Brain pericyte (primary cell): ENCODE results near the gene MGAT5.

Experiments used
- DNase-seq: peaks from one replicate; pipeline ENCODE4 v3.0.0-alpha.2; 2012; ENCODE audit warnings: low read depth, low spot score

Gene MGAT5

DNA sequence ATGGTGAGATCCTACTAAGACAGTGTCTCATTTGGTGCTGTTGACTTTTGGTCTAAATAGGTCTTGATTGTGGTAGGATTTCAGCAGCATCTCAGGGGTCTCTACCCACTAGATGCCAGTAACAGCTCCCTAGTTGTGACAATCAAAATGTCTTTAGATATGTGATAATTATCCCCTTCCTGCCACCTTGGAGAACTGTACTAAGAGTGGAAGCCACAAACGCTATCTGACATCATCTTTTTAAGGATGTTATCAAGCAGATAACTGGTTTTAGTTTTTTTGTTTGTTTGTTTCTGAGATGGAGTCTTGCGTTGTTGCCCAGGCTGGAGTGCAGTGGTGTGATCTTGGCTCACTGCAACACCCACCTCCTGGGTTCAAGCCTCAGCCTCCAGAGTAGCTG is 3.1 kb downstream of the MGAT5 start:
- DNase-seq = no peak

DNA sequence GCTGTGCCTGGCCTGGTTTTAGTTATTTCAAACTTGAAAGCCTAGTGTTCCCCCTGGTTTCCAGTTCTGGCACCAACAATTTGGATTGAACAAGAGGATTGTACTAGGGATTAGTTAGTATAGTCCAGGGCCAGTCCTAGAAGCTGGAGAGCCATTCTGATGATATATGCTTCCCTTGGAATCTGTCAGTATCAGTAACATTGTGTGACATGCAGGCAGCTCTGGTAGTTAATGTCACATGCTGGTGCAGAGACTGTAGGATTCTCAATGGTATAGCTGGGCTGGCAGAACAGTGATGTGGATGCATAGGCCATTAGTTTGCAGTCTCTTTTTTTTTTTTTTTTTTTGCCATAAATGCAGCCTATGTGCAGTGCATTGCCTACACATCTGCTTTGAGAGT is 3.6 kb downstream of the MGAT5 start:
- no peak for DNase-seq

DNA sequence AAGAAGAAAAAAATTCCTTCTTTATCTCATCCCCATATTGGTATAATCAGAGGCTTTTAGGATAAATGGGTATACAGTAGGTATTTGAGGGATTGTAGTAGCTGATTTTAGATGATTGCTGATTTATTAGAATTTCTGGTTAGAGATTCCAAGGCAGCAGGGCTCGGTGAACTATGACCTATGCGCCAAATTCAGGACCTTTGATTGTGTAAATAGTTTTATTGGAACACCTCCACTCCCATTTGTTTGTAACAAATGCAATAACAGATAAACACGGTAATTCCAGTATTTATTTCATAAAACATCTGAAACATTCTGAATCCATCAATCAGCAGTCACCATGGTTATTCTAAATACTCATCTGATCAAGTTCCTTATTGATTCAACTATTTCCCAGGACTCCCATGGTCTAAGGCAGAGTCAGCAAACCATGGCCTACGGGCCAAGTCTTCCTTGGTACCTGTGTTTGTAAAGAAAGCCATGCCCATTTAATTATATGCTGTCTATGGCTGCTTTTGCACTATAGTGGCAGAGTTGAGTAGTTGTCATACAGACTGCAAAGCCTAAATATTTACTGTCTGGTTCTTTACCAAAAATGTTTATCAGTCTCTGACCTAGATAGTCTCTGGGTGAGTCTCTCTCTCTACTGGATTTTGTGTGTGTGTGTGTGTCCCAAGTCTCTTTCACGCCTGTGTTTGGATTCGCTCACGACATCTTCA is 4.3 kb downstream of the MGAT5 start:
- no peak for DNase-seq

DNA sequence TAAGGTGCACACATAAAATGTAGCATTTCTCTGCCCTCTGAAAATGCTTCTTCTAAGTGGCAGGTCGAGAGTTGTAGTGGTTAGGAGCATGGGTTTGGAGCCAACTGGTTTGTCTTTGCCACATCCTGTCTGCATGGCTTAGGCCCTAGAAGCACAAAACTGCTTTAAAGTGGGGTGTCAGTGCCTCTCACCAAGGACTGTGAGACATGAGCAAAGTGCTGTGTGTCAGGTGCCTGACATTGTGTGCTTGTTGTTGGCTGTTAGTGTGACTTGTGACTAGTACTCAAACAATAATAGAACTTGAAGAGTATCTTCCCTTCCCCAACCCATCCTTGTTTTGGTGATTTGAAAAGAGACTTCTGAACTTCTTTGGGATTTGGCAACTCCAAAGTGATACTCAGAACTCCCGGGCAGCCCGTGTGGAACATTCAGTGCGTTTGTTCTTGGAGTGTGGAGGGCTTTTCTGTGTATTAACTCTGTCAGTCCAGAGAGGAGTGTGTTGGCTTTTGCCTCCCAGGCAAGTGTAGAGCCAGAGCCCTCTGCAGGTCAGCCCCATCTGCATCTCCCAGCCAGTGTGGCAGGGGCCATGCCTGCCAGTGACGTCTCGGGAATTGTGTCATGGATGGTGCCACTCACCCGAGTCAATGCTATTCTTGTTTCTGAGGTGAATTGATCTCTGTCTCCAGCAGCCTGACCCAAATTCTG is 5.0 kb downstream of the MGAT5 start:
- no peak for DNase-seq

DNA sequence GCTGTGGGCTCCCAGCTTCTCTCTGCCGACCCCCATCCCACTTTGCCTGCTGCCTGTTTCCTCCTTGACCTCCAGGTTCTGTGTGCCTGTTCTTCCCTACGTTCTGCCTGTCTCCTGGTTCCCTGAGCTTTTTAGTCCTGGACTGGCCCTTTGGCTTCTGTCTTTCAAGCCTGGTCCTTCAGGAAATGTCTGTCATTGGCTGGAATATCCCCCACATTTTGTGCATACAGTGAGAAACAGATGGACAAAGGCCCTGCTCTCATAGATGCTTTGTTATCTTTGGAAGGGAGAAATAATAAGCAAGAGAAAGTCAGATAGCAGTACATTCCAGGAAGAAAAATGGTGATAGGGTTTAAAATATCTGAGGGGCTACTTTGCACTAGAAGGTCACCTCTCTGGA is 5.7 kb downstream of the MGAT5 start:
- DNase-seq = no peak

DNA sequence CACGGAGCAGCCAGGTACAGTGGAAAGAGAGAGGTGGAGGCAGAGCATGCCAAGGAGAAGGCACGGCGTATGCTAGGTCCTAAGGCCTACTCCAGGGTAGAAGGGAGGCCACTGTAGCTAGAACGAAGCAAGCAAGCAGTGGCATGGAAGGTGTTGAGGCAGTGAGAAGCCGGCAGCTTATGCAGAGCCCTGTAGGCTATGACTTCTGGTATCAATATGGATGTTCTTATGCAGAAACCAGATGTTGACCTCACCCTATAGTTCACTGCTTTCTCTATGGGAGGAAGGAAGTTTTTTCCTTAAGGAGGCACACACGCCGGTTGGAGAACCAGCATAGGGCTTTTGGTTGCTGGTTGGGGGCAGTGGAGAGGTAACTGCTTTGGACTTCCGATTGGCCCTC is 6.1 kb downstream of the MGAT5 start:
- no peak for DNase-seq

DNA sequence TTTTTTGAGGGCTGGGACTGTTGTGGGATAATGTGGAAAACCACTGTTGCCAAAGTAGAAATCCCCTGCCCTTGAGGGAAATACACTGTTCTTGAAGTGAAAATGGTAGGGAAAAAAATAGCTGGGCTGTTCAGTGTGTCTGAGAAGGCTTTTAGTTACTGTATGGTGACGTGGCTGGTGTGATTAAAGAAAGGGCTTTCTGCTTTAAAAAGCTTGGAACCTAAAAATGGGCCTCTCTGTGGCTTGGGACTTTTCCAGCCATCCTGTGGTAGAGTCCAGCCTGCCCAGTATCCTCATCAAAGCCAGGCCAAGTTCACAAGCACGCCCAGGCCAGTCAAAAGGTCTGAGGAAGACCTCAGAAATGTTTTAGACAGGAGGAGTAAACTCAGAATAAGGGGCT is 6.8 kb downstream of the MGAT5 start:
- no peak for DNase-seq

DNA sequence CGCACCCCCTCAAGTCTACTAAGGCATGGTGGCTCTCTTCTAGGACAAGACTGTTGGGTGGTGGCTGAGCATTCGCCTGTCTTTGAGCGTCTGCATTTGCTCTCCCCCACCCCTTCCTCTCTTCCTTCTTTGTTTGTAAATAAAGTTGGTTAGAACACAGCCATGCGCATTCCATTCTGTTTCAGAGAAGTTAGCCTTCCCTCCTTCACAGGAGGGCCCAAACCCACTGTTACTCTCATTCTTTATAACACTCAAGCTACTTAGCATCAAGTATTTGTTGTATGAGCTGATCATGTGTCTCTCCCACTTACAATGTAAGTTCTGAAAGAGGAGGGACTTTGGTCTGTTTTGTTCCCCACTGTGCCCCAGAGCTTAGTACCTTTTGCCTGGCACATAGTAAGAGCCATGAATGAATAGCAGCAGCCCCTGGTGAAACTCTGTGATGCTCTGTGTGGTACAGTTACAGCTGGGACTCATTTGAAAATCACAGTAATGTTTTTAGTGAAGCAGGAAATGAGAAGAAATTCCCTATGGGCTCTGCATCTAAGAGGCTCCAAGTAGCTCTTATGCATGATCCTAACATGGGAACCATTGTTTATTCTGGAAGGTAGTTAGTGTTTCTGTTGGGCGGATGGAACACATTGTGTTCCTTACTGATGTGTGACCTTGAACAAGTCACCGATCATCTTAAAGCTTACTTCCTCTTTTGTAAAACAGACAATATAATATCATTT is 7.7 kb downstream of the MGAT5 start:
- peak; percentile 48 for DNase-seq

DNA sequence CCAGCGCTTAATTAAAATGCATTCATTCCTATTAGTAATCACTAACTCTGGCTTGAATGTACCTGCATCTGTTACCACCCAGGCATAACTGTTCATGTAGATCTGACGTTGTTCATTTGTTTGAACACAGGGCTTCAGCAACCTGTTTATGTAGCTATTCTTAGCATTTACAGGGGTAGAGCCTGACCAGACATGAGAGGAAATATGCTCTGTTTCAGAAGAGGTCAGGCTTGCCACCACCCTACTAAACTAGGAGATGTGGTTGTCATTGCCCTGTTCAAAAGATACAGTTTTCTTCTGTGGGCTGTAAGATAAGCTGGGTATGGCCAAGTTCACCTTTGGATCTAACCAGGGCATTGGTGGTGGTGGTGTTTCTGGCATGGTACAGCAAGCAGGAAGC is 8.8 kb downstream of the MGAT5 start:
- DNase-seq = no peak

DNA sequence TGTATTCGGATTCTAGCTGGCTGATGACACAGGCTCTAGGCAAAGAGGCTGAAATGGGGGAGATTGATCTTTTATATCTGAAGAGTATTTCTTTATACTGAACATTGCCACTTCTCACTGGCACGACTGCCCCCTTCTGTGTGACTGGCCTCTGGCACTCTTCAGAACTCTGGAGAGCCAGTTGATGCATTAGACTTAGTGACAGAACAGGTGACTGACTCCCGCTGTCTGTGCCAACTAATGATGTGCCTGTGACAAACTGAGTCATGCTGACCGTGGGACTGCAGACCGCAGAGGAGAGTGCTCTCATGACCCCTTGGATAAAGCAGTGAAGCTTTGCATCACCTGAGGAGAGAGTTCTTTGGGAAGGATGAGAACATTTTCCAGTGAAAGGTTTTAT is 14.4 kb downstream of the MGAT5 start:
- no peak for DNase-seq

DNA sequence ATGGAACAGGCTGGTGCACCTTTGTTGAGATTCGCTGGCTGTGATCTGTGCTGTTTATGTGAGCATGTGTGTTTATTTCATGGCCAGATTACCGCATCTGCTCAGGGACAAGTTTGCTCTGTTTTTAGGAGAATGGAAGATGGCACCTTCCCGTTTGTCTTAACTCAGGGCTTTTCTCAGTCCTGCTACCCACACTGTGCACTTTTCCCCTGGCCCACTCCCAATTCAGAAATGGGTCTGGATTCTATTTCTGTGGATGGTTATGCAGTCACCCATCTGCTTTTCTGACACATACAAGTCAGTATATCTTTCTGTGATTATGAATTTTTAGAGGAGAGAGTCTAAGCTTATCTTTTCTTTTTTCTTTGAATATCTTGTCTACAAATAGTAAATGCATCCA is 15.4 kb downstream of the MGAT5 start:
- DNase-seq = no peak

DNA sequence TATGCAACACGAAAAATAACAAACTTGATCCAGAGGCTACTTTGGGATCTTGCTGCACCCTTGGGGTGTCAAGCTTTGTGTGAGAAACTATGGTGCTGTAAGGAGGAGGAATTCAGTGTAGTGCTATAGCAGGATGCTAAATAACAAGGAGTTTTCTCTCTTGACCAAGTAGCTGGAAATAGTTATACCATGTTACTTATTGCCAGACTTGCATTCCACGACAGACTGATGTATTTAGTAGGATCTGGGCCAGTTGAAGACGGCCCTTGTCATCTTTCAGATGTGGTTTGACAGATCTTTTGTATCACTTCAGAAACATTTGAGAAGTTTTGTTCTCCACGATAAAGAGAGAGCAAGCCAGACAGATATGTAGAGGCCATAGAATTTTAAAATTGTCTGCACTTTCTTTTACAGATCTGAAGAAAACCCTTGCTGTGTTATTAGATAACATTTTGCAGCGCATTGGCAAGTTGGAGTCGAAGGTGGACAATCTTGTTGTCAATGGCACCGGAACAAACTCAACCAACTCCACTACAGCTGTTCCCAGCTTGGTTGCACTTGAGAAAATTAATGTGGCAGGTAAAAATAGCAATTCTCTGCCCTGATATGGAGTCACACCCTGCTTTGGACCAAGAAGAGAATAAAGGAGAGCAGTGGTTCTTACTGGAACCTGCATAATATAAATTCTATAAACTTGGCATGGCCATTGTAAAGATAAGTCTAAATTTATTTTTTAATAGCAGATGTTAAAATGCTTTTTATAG is 16.3 kb downstream of the MGAT5 start:
- DNase-seq = no peak

DNA sequence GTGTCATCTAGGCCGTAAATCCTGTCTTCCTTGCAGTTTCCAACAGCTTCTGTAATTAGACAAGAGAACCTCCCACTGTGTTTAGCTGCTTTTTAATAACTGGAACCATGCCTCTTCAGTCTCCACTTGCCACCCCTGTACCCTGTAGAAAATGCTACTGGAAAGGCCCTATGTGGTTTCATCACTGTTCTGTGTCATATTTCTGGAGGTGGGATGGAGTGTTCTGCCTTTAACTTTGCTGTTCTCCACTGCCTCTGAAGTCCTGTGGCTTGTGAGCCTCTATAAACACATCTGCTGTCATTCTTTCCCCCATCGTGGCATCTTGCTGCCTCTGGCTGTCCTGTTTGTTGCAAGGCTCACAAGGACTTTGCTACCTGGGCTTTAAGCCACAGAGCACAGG is 17.9 kb downstream of the MGAT5 start:
- no peak for DNase-seq

DNA sequence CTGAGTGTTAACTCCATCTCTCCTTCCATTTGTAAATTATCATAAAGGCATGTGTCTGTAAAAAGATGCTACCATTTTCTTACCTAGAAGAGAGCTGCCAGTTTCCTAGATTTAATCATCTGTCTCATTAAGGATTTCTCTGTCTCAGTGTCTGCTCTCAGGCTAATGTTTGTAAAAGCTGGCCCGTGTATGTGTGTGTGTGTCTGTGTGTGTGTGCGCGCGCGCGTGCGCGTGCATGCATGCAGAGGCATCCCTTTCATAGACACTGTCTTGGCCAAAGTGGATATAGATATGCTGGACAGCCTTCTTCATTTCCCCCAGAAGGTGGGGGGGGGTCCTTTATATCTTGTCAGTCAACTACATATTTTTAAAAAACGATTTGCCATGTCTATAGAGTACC is 18.9 kb downstream of the MGAT5 start:
- DNase-seq = no peak

DNA sequence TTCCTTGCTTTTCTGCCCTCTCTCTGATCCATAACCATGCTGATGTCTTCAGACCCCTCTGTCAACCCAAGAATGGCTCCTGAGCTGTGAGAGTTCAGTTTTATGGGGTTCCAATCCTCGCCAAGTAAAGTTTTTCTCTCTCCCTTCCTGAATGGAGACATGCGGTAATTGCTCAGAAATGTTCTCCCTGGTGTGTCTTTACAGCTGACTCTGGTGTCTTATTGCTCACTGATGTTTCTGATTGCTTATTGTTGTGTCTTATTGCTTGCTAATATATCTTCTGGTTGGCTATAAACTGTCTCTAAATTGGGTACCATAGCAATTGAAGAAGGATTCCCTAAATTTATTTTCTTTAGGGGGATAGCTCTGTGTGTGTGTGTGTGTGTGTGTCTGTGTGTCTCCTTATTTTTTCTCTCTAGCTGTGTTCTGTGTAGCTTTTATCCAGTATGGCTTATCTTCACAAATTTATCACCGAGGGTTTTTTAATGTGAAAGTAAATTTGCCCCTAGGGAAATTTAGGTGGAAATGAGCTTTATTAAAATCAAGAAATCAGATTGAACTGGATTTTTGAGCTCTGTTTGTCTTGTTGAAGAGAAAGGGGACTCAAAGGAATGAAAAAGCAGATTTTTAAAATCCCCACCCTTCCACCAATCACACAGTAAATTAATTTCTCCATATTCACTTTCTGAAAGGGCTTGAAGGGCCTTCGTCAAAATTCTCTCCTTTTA is 19.5 kb downstream of the MGAT5 start:
- DNase-seq = no peak

DNA sequence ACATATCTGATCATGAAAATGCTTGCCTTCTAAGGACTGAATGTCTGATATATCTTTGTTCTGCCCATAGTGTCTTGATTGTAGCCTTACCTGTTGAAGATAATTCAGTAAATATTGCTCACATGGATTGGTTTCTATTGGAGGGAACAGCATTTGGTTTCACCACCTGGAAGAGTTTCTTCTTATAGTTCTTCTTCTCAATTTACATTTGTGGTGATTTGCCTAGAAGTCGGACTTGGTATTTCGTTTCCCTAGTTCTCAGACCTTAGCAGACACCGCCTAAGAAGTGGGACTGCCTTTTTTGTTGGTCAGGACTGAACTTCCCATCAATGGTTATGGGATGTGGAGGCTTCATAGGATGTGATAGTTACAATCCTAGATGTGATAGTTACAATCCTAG is 20.2 kb downstream of the MGAT5 start:
- no peak for DNase-seq

DNA sequence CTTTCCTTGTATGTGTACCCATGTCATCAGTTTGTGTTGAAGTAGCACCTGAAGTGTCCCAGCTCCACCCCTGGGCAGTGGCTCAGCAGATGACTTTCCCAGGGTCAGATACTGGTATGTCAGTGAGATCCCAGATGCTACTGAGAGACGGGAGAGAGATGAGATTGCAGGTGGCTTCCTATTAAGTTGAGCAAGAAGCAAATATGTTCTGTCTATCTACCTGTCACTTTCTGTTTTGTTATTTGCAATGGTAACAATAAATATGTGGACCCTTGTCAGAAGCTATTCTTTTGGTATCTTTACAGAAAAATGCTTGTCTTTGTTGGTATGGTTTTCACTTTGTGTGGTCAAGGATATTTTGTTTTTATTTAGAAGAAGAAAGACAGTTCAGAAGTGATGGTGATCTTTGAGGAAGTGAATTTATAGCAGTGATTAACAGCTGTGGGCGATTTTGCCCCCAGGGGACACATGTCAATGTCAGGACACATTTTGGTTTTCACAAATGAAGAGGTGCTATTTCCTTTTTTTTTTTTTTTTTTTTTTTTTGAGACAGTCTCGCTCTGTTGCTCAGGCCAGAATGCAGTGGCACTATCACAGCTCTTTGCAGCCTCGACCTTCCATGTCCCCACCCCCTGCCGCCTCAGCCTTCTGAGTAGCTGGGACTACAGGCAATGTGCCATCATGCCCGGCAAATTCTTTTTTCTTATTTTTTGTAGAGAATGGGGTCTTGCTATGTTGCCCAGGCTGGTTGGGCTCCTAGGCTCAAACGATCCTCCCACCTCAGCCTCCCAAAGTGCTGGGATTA is 21.4 kb downstream of the MGAT5 start:
- DNase-seq = no peak

DNA sequence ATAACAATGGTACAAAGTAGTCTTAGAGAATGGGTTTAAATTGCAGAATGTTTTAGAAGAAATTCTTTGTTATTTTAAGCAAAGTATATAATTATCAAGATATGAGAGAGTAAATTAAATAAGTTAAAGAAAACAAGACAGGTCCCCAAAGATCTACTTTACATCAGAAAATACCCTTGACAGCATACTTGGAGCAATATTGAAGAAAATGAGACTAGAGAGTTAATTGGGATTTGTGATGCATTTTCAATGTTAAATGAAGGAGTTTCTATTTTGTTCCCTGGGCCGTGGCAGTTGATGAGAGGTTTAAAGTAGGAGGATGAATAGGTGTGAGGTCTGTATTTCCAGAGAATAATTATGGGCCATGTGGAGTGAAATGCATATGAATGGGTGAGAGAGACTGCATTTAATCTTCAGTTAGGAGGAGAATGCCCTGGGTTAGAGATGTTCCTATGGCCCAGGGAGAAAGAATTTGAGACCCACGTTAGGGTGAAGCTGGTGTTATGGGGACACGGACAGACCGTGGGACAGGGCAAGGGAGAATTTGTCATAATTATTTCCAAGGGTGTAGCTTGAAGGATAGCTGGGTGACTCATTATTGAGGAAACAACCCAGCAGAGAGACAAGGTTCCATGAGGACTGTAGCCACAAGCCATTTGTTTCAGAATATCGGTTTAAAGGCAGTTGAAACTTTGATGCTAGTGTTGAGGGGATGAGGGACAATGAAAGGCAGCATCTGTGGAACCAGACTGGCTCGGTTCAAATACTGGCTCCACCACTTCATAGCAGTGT is 22.7 kb downstream of the MGAT5 start:
- no peak for DNase-seq

DNA sequence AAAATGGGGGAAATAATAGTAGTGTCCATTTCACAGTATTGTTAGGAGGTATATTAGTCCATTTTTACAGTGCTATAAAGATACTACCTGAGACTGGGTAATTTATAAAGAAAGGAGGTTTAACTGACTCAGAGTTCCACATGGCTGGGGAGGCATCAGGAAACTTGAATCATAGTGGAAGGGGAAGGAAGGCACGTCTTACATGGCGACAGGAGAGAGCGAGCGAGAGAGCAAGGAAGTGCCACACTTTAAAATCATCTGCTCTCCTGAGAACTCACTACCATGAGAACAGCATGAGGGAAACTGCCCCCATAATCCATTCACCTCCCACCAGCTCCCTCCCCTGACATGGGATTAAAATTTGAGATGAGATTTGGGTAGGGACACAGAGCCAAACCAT is 23.4 kb downstream of the MGAT5 start:
- DNase-seq = no peak

DNA sequence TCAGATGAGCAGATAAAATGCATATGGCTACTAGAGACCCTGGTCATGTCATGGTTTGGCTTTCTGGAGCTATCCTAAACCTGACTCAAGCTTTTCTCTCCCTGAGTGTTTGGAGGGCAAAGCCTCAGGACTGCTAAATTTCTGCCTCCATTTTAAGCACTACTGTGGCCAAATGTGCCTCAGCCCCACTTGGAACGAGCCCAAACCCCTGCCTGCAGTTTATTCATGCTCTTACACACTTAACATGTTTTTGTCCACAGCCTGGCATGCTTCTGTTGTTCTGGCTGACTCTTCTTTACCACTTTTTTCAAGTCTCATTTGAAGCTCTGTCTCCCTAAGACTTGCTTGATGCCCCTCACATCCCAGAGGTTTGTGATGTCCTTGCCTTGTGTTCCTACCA is 24.7 kb downstream of the MGAT5 start:
- no peak for DNase-seq
